ENCODE results near the gene GCH1.
"Not testable (repeated sequence)": the region's sequence is repeated elsewhere in the genome, so short reads cannot be mapped to it uniquely, and the experiment has no call there.

GCH1 gene

GRCh38 chr14:54882521-54882920, 20.1 kb downstream of the GCH1 start:
- Mint-ChIP-seq H3K4me1 (peaks cover 19% of the 10 kb centered on the region), H3K27me3 (ENCODE audit: low read depth) (no peaks in the 10 kb centered on the region), H3K27ac (peak overlapping the region in 2 of 3 experiments; percentile 30 to 89), H3K4me3 (no peak overlapping the region), H3K9me3 (no peaks in the 10 kb centered on the region), H3K36me3 (ENCODE audit: low read depth) (no peaks in the 10 kb centered on the region)
- TF ChIP-seq CTCF (IDR thresholded peaks at IDR 0.05; ENCODE audit: unreplicated experiment in 3 of 3) = no peak

GRCh38 chr14:54881761-54882401, 20.7 kb downstream of the GCH1 start:
- no peak for TF ChIP-seq CTCF (IDR thresholded peaks at IDR 0.05; ENCODE audit: unreplicated experiment in 3 of 3)
- no peaks in the 10 kb centered on the region for H3K27me3 Mint-ChIP-seq (ENCODE audit: low read depth)
- H3K4me1 Mint-ChIP-seq = peaks cover 18% of the 10 kb centered on the region

GRCh38 chr14:54881235-54881760, 21.3 kb downstream of the GCH1 start:
- Mint-ChIP-seq H3K9me3 (peaks cover 2% of the 10 kb centered on the region), H3K4me3 (peak overlapping the region in 2 of 3 experiments; percentile 74 to 76), H3K27ac (peak overlapping the region; percentile 60 to 89 (median 88)), H3K4me1 (peaks cover 20% of the 10 kb centered on the region), H3K36me3 (ENCODE audit: low read depth) (no peaks in the 10 kb centered on the region), H3K27me3 (ENCODE audit: low read depth) (no peaks in the 10 kb centered on the region)
- no peak for TF ChIP-seq CTCF (IDR thresholded peaks at IDR 0.05; ENCODE audit: unreplicated experiment in 3 of 3)

More at GRCh38 chr14:54881761-54882401, 20.7 kb downstream of the GCH1 start:
- H3K27ac Mint-ChIP-seq = peak overlapping the region; percentile 60 to 89 (median 88)
- peak overlapping the region in 2 of 3 experiments; percentile 74 to 76 for H3K4me3 Mint-ChIP-seq
- H3K9me3 Mint-ChIP-seq = peaks cover 1% of the 10 kb centered on the region
- H3K36me3 Mint-ChIP-seq (ENCODE audit: low read depth) = no peaks in the 10 kb centered on the region

- H3K27ac Mint-ChIP-seq = peak overlapping the region in 1 of 3 experiments; percentile 0
- peaks cover 13% of the 10 kb centered on the region for H3K9me3 Mint-ChIP-seq
- H3K27me3 Mint-ChIP-seq (ENCODE audit: low read depth) = no peaks in the 10 kb centered on the region
- H3K4me1 Mint-ChIP-seq = peaks cover 20% of the 10 kb centered on the region
- no peaks in the 10 kb centered on the region for H3K36me3 Mint-ChIP-seq (ENCODE audit: low read depth)
- TF ChIP-seq CTCF (IDR thresholded peaks at IDR 0.05; ENCODE audit: unreplicated experiment in 3 of 3) = no peak
- H3K4me3 Mint-ChIP-seq = no peak overlapping the region
Observed at GRCh38 chr14:54877703-54878021, 25.0 kb downstream of the GCH1 start.

- no peak for TF ChIP-seq CTCF (IDR thresholded peaks at IDR 0.05; ENCODE audit: unreplicated experiment in 3 of 3)
- H3K4me3 Mint-ChIP-seq = no peak overlapping the region
- no peaks in the 10 kb centered on the region for H3K36me3 Mint-ChIP-seq (ENCODE audit: low read depth)
- peak overlapping the region; percentile 0 to 61 (median 21) for H3K27ac Mint-ChIP-seq
- H3K4me1 Mint-ChIP-seq = peaks cover 20% of the 10 kb centered on the region
- H3K9me3 Mint-ChIP-seq = peaks cover 13% of the 10 kb centered on the region
- H3K27me3 Mint-ChIP-seq (ENCODE audit: low read depth) = no peaks in the 10 kb centered on the region
Observed at GRCh38 chr14:54877015-54877702, 25.5 kb downstream of the GCH1 start.

- not testable (repeated sequence) for H3K36me3 Mint-ChIP-seq (ENCODE audit: low read depth); H3K27ac Mint-ChIP-seq
Observed at GRCh38 chr14:54875648-54876047, 27.0 kb downstream of the GCH1 start.

GRCh38 chr14:54870154-54871090, 32.2 kb downstream of the GCH1 start:
- Mint-ChIP-seq H3K4me1 (peaks cover 24% of the 10 kb centered on the region), H3K27ac (peak overlapping the region; percentile 97 to 99 (median 98)), H3K9me3 (peaks cover 25% of the 10 kb centered on the region), H3K36me3 (ENCODE audit: low read depth) (peaks cover 12% of the 10 kb centered on the region), H3K4me3 (peak overlapping the region; percentile 81 to 93 (median 92))
- not testable (repeated sequence) for H3K27me3 Mint-ChIP-seq (ENCODE audit: low read depth)

More at GRCh38 chr14:54875648-54876047, 27.0 kb downstream of the GCH1 start:
- not testable (repeated sequence) for H3K4me3 Mint-ChIP-seq; H3K27me3 Mint-ChIP-seq (ENCODE audit: low read depth)
- H3K9me3 Mint-ChIP-seq = peaks cover 23% of the 10 kb centered on the region
- peaks cover 15% of the 10 kb centered on the region for H3K4me1 Mint-ChIP-seq
